Measurements from ENCODE around the gene HNRNPUL1.

HNRNPUL1 gene

GRCh38 chr19:41324231-41324702 is 60.1 kb downstream of the HNRNPUL1 start:
- peak; percentile 24 for DNase-seq (ENCODE audit: low read depth)
- no peak overlapping the region for H3K4me3 ChIP-seq (ENCODE audit: control insufficient read depth, low read depth, low read length)
- no peak for TF ChIP-seq CTCF (conservative IDR thresholded peaks at IDR 0.05; ENCODE audit: control insufficient read depth, insufficient read depth, low read depth, low read length)

- H3K4me3 ChIP-seq (ENCODE audit: control insufficient read depth, low read depth, low read length): peak overlapping the region; percentile 5
- TF ChIP-seq CTCF (conservative IDR thresholded peaks at IDR 0.05; ENCODE audit: control insufficient read depth, insufficient read depth, low read depth, low read length): no peak
- peak; percentile 95 for DNase-seq (ENCODE audit: low read depth)
These were observed 60.9 kb downstream of the HNRNPUL1 start for GRCh38 chr19:41324921-41325639.

GRCh38 chr19:41325640-41325946 is 61.4 kb downstream of the HNRNPUL1 start:
- peak overlapping the region; percentile 5 for H3K4me3 ChIP-seq (ENCODE audit: control insufficient read depth, low read depth, low read length)
- no peak for TF ChIP-seq CTCF (conservative IDR thresholded peaks at IDR 0.05; ENCODE audit: control insufficient read depth, insufficient read depth, low read depth, low read length)

GRCh38 chr19:41325947-41326706 is 62.0 kb downstream of the HNRNPUL1 start:
- DNase-seq (ENCODE audit: low read depth): peak; percentile 81
- H3K4me3 ChIP-seq (ENCODE audit: control insufficient read depth, low read depth, low read length): no peak overlapping the region
- TF ChIP-seq CTCF (conservative IDR thresholded peaks at IDR 0.05; ENCODE audit: control insufficient read depth, insufficient read depth, low read depth, low read length): no peak

More at GRCh38 chr19:41325640-41325946, 61.4 kb downstream of the HNRNPUL1 start:
- no peak for DNase-seq (ENCODE audit: low read depth)

- no peak for DNase-seq (ENCODE audit: low read depth)
- no peak for TF ChIP-seq CTCF (conservative IDR thresholded peaks at IDR 0.05; ENCODE audit: control insufficient read depth, insufficient read depth, low read depth, low read length)
- no peak overlapping the region for H3K4me3 ChIP-seq (ENCODE audit: control insufficient read depth, low read depth, low read length)
These were observed 63.0 kb downstream of the HNRNPUL1 start for GRCh38 chr19:41327076-41327575.

GRCh38 chr19:41327576-41328156 is 63.5 kb downstream of the HNRNPUL1 start:
- TF ChIP-seq CTCF (conservative IDR thresholded peaks at IDR 0.05; ENCODE audit: control insufficient read depth, insufficient read depth, low read depth, low read length): no peak
- DNase-seq (ENCODE audit: low read depth): peak; percentile 42
- H3K4me3 ChIP-seq (ENCODE audit: control insufficient read depth, low read depth, low read length): no peak overlapping the region

All from fibroblast of mammary gland (primary cell).